WI38 (cell line): ENCODE measurements around the gene IQGAP3.

ENCODE experiments used
- H3K4me3 ChIP-seq: 2 replicates; pipeline ENCODE4 v1.5.1; 2011; ENCODE audit warnings: low read depth, mild to moderate bottlenecking, control low read depth, low read length
- TF ChIP-seq, protein P1 (sequence below): IDR thresholded peaks from 2 replicates; pipeline ENCODE4 v1.5.1; 2012; ENCODE audit warnings: low read depth, mild to moderate bottlenecking, control low read depth, low read length

IQGAP3 gene

DNA sequence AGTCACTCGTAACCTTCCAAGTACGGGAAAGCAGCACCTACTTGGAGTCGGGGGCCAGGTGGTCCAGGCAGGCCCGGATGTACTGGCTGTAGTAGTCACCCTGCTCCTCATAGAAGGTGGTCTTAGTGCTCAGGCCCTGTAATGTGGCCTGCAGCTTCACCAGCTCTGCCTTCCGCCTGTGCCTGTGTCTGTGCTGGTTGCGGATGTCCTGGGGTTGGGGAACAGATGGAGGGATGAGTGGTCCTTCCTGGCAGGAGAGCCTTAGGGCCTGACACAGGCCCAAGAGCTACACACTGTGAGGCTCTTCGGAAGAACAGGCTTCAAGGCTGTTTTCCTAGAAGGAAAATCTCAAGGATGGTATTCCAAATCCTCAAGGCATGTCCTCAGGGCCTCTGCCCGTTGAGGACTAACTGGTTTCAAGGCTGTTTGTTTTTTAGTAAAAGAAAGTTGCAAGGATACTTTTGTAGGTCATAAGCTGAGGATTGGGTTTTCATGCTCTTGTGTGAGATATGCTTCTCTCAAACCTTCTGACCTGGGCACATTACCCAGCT is 43.4 kb downstream of the IQGAP3 start:
- TF ChIP-seq, protein P1, sequence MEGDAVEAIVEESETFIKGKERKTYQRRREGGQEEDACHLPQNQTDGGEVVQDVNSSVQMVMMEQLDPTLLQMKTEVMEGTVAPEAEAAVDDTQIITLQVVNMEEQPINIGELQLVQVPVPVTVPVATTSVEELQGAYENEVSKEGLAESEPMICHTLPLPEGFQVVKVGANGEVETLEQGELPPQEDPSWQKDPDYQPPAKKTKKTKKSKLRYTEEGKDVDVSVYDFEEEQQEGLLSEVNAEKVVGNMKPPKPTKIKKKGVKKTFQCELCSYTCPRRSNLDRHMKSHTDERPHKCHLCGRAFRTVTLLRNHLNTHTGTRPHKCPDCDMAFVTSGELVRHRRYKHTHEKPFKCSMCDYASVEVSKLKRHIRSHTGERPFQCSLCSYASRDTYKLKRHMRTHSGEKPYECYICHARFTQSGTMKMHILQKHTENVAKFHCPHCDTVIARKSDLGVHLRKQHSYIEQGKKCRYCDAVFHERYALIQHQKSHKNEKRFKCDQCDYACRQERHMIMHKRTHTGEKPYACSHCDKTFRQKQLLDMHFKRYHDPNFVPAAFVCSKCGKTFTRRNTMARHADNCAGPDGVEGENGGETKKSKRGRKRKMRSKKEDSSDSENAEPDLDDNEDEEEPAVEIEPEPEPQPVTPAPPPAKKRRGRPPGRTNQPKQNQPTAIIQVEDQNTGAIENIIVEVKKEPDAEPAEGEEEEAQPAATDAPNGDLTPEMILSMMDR, result no peak
- H3K4me3 ChIP-seq, result no peak overlapping the region

DNA sequence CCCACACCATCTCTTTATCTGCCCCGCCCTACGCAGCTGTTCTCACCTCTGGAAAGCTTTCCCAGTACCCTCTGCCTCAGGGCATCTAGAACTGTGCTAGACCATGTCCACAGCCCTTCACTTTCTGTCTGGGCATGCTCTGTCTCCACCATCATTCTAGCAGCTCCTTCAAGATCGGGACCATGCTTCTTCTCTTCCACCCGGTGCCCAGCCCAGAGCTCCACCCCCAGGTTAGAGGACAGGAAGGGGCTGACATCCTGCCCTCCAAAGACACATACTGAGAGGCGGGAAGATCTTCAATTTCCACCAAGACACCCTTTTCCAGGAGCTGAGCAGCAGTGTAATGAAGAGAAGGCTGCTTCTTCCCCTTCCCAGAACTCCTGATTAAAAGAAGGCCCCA is 44.1 kb downstream of the IQGAP3 start:
- H3K4me3 ChIP-seq, result no peak overlapping the region
- TF ChIP-seq, protein P1, result no peak

DNA sequence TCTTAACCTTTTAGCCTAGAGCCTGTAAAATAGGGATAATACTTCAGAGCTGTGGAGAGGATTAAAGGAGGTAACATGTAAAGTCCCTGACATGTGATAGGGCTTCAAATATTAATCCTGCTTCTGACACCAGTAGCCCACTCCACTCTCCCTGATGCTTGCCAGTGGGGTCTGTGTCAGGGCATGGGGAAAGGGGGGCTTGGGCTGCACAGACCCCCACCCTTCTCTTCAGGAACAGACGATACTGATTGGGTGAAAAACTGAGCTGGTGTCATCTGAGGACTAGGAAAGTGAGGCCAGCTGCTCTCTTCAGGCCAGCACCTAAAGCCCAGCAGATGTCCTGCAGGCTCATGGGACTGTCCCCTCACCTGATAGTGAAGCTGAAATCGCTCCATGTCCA is 44.8 kb downstream of the IQGAP3 start:
- TF ChIP-seq, protein P1, result no peak
- no peak overlapping the region for H3K4me3 ChIP-seq

DNA sequence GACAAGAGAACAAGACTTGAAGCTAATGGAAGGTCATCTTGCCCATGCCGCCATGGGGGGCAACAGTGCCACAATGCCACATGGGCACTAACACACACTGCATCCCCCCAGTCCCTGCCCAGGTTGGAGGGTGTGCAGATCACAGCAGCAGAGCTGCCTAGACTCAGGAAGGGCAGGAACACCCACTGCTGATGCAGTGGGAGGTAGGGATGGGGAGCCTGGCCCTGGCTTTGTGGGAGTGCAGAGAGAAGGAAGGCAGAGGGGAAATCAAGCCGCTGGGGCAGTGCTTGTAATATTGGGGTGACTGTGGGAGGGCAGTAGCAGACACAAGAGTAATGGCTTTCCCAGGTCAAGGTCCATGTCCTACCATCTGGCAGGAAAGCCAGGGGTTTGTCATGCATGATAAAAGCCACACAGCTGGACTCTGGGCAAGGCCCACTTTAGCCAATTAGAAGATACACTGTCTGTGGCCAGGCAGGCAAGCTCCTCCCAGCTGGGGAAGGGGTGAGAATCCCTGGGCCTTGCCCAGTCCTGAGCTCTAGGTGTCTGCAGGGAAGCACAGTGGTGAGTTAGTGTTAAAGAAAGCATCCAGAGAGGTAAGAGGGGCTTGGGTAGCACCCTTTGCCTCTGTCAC is 46.4 kb downstream of the IQGAP3 start:
- TF ChIP-seq, protein P1, result no peak
- H3K4me3 ChIP-seq, result no peak overlapping the region

DNA sequence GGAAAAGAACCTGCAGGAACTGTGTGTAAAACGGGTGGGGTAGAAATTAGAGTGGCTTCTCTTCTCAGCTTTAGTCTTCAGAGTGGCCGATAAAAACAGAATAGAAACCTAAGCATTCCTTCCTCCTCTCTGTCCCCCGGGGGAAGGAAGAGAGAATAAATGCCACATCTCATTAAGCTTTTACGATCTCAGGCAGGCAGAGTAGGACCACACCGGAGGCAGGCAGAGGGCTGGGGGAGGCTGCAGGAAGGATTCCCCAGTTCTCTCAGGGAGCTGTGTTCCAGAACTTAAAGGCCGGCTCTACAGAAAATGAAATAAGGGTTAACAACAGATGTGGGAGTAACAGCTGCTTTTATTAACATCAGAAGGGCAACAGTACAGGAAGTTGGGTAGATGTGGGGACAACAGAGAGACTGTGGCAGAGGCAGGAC is 47.3 kb downstream of the IQGAP3 start:
- H3K4me3 ChIP-seq, result no peak overlapping the region
- TF ChIP-seq, protein P1, result no peak

DNA sequence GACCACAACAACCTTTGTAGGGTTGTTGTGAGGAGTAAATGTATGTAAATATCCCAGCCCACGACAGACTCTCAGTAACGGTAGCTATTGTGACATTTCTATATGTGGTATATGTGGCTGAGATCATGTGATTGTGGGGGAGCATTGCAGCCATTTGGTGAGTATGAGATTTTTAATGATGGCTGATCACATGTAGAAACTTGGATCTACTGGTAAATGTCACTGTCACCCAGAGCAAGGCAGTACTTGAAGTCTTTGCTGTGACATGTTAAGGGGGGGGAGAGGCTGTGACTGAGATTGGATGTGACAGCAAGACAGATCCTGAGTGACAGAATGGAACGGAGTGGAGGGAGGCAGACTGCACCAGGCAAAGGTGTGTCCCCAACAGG is 47.9 kb downstream of the IQGAP3 start:
- no peak overlapping the region for H3K4me3 ChIP-seq
- TF ChIP-seq, protein P1, result no peak

DNA sequence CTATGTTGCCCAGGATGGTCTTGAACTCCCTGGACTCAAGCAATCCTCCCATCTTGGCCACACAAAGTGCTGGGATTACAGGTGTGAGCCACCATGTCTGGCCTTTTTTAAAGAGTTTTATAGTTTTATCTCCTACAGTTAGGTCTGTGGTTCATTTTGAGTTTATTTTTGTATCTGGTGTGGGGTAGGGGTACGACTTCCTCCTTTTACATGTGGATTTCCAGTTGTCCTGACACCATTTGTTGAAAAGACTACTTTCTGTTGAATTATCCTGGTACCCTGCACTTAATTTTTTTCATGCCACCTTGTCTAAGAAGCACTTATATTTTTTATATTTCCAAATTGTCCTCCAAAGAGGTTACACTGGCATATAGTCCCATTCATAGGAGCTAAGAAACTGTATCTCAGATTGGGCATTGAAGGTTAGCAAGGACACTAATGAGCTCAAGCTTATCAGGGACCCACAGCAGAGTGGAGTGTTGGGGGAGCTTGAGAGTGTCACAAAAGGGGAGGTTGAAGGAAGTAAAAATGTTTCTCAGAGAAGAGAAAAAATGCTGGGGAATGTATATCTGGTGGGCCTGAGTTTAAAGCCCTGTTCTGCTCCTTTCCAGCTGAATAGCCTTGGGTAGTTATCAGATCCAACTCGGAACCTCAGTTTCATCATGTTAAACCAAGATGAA is 48.4 kb downstream of the IQGAP3 start:
- H3K4me3 ChIP-seq, result no peak overlapping the region
- TF ChIP-seq, protein P1, result no peak
